22Rv1 (cell line): ENCODE measurements around the gene PTPRR.

Experiments used
- CTCF ChIP-seq: fragments of 450-650 bp; IDR thresholded peaks from 2 replicates; pipeline ENCODE4 v1.5.1; 2017; ENCODE audit warnings: mild to moderate bottlenecking
- ZFX ChIP-seq: fragments of 450-650 bp; IDR thresholded peaks from 2 replicates; pipeline ENCODE4 v1.6.1; 2017; ENCODE audit warnings: antibody characterized with exemption, borderline replicate concordance

DNA sequence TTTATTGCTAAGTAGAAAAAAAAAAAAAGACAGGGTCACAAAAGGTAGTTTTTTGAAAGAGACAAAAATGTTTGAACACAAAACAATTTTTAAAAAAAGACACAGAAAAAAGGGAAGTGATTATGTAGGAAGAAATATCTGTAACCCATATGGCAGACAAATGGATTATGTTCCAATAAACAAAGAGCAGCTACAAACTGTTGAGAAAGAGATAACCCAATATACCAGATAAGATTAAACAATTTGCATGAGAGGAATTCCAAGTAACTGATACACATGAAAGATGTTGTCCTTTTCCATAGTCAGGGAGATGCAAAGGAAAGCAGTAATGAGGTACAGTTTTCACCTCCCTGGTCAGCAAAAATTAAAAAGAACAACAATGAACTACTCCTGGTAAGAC, 44.9 kb downstream of the PTPRR start:
- no peak for TF ChIP-seq CTCF
- TF ChIP-seq ZFX: no peak
